GM12872 (cell line): ENCODE results near the gene DHRS12.

Experiments used
- TF ChIP-seq, protein P1 (sequence below): IDR thresholded peaks from 3 replicates; pipeline ENCODE4 v1.5.1; 2011; ENCODE audit warnings: low read depth, mild to moderate bottlenecking, low read length, moderate library complexity; ENCODE audit not compliant: insufficient read depth

DHRS12 gene

DNA sequence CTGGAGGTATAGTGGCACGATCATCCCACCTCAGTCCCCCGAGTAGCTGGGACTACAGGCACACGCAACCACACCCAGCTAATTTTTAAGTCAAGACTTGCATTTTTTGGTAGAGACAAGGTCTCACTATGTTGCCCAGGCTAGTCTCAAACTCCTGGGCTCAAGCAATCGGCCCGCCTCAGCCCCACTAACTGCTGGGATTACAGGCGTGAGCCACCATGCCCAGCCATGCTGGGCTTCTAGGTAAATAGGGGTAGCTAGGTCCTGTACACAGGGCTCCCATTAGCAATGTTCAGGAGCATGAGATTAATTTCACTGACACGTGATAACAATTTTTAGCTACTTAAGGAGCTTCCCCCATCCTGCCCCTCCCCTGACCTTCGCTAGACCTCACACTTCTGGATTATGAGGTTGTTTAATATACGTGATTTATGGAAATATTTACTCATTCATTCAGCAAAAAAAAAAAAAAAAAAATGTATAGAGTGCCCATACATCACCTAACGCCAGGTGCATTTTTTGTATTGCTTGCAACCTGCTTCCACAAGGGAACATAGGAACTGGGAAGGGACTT is 21.8 kb upstream of the DHRS12 start:
- TF ChIP-seq, protein P1, sequence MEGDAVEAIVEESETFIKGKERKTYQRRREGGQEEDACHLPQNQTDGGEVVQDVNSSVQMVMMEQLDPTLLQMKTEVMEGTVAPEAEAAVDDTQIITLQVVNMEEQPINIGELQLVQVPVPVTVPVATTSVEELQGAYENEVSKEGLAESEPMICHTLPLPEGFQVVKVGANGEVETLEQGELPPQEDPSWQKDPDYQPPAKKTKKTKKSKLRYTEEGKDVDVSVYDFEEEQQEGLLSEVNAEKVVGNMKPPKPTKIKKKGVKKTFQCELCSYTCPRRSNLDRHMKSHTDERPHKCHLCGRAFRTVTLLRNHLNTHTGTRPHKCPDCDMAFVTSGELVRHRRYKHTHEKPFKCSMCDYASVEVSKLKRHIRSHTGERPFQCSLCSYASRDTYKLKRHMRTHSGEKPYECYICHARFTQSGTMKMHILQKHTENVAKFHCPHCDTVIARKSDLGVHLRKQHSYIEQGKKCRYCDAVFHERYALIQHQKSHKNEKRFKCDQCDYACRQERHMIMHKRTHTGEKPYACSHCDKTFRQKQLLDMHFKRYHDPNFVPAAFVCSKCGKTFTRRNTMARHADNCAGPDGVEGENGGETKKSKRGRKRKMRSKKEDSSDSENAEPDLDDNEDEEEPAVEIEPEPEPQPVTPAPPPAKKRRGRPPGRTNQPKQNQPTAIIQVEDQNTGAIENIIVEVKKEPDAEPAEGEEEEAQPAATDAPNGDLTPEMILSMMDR: no peak

DNA sequence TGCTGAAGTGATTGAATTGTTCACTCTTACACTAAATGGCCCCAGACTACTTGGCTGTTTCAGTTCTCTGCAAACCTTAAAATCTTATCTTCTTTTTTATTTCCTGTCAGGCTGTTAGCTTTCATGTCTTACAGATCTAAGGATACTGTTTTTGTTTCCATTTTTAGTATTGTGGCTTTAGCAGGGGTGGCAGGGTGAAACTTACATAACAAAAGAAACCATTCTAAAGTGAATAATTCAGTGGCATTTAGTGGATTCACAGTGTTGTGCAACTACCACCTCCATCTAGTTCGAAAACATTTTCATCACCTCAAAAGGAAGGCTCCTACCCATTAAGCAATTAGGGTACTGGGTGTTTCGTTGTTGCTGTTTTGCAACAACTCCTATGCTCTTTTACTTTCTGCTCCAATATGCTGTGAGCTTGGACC is 21.2 kb upstream of the DHRS12 start:
- TF ChIP-seq, protein P1: no peak

DNA sequence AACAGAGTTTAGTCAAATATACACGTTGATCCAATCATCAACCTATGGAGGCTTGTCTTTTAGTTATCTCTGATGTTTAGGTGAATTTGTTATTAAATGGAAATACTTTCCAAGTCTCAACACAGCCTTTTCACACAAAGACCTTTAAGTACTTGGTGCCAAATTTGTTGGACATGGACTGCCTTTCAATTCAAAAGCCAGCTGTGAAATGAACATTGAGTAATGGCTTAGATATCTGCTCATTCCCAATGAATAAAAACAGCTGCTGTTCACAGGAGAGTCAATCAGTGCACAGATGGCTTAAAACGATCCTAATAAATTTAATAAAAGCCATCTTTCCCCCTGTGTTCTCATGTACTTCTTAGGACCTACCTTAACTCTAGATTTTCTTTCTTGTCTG is 19.9 kb upstream of the DHRS12 start:
- TF ChIP-seq, protein P1: no peak

DNA sequence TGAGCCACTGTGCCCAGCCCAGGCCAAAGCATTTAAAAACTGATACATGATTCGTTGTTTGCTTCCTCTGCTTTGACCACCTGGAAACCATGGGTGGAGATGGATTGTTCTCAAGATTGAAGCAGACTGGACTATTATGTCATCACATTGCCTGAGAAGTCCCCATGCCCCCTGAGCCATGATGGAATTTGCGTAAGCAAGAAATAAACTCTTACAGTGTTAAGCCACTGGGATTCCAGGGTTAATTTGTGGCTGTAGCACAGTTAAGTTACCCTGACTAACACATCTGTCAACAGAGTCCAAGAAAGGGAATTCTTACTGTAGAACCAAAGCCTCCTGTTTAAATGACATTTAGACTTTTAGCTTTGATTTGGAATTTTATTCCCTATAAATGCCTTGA is 19.4 kb upstream of the DHRS12 start:
- TF ChIP-seq, protein P1: no peak

DNA sequence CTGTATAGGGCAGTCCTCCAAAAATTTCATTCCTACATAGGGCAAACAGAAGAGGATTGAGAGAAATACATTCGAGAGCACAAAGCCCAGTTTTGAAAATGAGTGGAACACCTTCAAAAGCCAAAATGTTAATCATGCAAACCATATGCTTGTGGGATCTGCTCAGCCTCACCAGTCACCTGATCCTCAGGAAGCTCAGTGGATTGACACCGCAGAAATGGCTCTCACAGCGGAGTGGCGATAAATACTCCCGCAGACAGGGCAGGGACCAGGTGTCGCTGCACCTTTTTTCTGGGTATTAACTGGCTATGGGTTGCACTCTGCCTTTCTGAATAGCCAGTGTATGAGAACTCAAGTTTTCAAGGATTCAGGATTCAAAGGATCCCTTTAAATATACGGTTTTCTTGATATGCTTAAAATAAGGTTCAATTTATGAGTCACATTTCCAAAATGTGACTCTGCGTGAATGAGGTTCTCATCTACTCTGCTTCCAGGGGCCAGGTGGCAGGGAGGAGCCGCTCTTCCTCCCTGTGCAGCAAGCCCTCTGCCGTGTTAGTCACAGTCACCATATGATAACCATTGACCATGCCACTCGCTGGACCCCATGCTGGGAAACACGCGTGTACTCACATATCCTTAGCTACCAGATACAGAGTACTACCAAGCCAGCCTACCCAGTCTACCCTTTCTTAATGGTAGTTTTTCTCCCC is 18.3 kb upstream of the DHRS12 start:
- TF ChIP-seq, protein P1: no peak

DNA sequence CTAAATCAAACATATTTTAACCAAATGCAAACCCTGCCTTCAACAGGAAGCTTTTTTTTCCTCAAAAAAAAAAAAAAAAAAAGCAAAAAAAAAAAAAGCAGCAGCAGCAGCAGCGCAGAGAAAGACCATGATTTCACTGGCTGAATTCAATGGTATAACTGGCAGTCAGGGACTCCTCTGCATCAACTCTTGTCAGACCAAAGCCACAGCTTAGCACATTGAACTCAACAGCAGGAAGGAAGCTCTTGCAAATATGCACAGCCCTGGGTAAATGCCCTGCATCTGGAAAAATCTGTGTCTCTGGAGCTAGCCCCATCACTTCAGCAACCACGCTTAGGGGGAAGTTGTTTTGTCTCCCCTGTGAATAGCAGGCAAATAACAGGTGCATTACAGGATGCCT is 17.6 kb upstream of the DHRS12 start:
- TF ChIP-seq, protein P1: no peak

DNA sequence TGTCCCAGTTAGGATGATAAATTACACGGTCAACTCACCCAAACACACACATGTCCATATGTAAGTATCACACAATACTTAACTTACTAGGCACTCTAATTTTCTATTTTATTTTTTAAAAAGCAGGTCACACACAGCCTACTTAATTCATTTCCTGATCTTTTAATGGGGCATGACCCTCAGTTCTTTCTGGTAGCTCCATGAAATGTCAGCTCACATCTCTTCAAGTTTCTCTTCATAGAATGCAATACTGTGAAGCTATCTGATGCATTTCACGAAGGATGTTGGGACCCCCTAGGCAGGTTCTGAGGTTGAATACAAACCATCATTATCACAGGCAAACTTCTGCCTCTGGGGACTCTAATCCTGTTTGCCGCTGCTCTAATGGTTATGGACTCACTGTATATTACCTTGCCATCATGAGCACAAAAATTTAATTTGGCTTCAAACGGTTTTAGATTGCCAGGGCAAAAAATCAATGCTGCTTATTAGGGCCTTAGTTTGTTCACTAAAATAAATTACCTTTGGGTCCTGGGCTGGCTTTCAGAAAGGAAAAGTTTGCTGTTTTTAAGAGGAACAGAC is 16.1 kb upstream of the DHRS12 start:
- TF ChIP-seq, protein P1: no peak
